ENCODE results near the gene TNNC1.

TNNC1 gene

DNA sequence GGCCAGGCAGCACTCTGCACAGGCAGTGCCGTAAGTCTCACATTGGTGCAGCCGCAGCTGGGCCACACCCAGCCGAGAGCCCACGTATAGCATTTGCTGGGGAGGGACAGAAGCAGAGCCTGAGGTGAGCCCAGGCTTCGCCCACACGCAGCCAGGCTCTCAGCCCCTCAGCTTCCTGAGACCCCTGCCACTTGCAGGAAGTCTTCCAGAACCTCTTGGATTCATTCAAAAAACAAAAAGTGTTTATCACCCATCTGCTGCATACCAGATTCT, 15.8 kb downstream of the TNNC1 start:
- ChIA-PET CTCF (no interaction called here), POLR2A (no interaction called here)
- no peak for TF ChIP-seq SUZ12 (IDR thresholded peaks at IDR 0.05)
- TF ChIP-seq HDGF (IDR thresholded peaks at IDR 0.05; ENCODE audit: borderline replicate concordance) = no peak
- no peak for TF ChIP-seq SP1 (IDR thresholded peaks at IDR 0.05)
- no peak for TF ChIP-seq ARNT (IDR thresholded peaks at IDR 0.05)
- no peak for TF ChIP-seq CTBP1 (IDR thresholded peaks at IDR 0.05; ENCODE audit: borderline replicate concordance)
- no peak for TF ChIP-seq FOXM1 (IDR thresholded peaks at IDR 0.05; ENCODE audit: borderline replicate concordance)
- no peak for TF ChIP-seq FOXK2 (IDR thresholded peaks at IDR 0.05)
- no peak for TF ChIP-seq L3MBTL2 (conservative IDR thresholded peaks at IDR 0.05)
- no peak for TF ChIP-seq FOXA1 (IDR thresholded peaks at IDR 0.05)
- no peak for TF ChIP-seq TARDBP (IDR thresholded peaks at IDR 0.05)
- no peak for TF ChIP-seq BHLHE40 (IDR thresholded peaks at IDR 0.05; ENCODE audit: borderline replicate concordance)
- no peak for TF ChIP-seq LEF1 (IDR thresholded peaks at IDR 0.05; ENCODE audit: borderline replicate concordance)
- no peak for TF ChIP-seq ZNF384 (IDR thresholded peaks at IDR 0.05)
- no peak for DNase-seq (ENCODE audit: extremely low spot score)

DNA sequence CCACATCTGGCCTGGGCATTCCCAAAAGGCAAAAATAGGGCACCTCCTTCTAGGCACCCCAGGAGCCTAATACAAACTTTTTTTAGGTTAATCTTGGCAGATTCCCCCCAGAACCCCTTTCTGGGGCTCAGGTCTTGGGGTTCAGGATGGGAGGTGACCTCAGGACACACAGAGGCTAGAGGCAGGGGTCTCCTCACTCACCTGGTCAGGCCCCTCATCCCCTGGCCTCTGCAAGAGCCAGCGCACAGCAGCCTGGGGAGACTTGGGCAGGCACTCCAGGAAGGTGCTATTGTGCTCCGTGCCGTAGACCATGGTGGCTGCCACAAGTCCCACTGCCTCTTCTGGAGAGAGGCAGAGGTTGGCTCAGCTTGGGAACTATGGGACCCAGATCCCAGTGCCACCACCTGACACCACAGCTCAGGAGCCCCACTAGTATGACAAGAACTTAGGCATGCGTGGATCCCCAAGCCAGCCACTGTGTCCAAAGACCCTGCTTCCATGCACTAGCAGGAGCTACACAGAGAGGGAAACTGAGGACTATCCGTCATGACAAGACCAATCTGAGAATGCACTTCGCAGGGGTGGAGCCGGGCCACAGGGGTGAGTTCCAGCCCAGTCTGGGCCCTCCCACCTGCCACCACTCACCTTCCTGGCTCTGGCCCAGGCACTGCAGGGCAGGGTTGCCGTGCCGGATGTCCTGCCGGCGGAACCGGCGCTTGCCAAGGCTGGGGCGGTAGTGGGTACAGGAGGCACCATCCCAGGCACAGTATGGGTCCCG, 16.3 kb downstream of the TNNC1 start:
- DNase-seq (ENCODE audit: extremely low spot score) = no peak
- POLR2A ChIA-PET = no interaction called here
- CTCF ChIA-PET = no interaction called here

DNA sequence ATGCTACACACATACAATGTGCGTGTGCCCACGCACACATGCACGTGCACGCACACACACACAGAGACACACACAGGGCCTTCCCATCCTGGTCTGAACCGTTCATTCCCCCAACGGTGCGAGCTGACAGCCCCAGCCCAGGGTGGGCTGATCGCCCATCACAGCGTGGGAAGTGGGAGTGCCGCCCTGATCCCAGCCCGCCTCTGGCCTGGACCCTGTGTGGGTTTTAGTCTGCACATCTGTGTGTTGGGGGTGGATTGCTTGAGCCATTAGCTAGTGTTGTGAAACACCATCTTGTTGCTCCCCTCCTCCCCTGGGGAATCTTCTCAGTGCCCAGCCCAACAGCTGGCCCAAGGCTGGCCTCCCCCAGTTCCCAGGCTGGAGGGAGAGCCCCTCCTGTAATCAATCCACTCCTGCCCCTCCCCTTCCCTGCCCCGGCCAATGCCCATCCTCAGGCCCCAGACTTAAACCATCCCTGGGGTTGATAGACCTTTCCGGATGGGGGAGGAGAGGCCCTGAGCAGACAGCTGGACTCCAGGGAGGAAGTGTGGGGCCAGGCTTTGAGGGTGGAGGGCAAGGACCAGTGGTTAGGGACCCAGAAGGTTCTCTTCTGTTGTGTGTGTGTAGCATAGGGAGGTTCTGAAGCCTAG, 17.2 kb downstream of the TNNC1 start:
- TF ChIP-seq NFRKB (IDR thresholded peaks at IDR 0.05) (no peak), CTBP1 (IDR thresholded peaks at IDR 0.05; ENCODE audit: borderline replicate concordance) (no peak), FOXM1 (IDR thresholded peaks at IDR 0.05; ENCODE audit: borderline replicate concordance) (no peak)
- no peak for DNase-seq (ENCODE audit: extremely low spot score)
- ChIA-PET POLR2A (no interaction called here), CTCF (no interaction called here)

More for the DNA sequence above, 16.3 kb downstream of the TNNC1 start:
- TF ChIP-seq LEF1 (IDR thresholded peaks at IDR 0.05; ENCODE audit: borderline replicate concordance) = no peak
- no peak for TF ChIP-seq FOXK2 (IDR thresholded peaks at IDR 0.05)
- no peak for TF ChIP-seq ELF4 (IDR thresholded peaks at IDR 0.05)
- TF ChIP-seq CTBP1 (IDR thresholded peaks at IDR 0.05; ENCODE audit: borderline replicate concordance) = no peak
- TF ChIP-seq, protein P1, sequence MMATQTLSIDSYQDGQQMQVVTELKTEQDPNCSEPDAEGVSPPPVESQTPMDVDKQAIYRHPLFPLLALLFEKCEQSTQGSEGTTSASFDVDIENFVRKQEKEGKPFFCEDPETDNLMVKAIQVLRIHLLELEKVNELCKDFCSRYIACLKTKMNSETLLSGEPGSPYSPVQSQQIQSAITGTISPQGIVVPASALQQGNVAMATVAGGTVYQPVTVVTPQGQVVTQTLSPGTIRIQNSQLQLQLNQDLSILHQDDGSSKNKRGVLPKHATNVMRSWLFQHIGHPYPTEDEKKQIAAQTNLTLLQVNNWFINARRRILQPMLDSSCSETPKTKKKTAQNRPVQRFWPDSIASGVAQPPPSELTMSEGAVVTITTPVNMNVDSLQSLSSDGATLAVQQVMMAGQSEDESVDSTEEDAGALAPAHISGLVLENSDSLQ (IDR thresholded peaks at IDR 0.05) = no peak
- TF ChIP-seq L3MBTL2 (conservative IDR thresholded peaks at IDR 0.05) = no peak
- TF ChIP-seq FOXA1 (IDR thresholded peaks at IDR 0.05) = no peak
- no peak for TF ChIP-seq FOXM1 (IDR thresholded peaks at IDR 0.05; ENCODE audit: borderline replicate concordance)
- no peak for TF ChIP-seq NFRKB (IDR thresholded peaks at IDR 0.05)
- TF ChIP-seq ZNF384 (IDR thresholded peaks at IDR 0.05) = no peak
- TF ChIP-seq SUZ12 (IDR thresholded peaks at IDR 0.05) = no peak
- TF ChIP-seq SP1 (IDR thresholded peaks at IDR 0.05) = no peak
- no peak for TF ChIP-seq HDGF (IDR thresholded peaks at IDR 0.05; ENCODE audit: borderline replicate concordance)
- TF ChIP-seq BHLHE40 (IDR thresholded peaks at IDR 0.05; ENCODE audit: borderline replicate concordance) = no peak
- TF ChIP-seq TARDBP (IDR thresholded peaks at IDR 0.05) = no peak

DNA sequence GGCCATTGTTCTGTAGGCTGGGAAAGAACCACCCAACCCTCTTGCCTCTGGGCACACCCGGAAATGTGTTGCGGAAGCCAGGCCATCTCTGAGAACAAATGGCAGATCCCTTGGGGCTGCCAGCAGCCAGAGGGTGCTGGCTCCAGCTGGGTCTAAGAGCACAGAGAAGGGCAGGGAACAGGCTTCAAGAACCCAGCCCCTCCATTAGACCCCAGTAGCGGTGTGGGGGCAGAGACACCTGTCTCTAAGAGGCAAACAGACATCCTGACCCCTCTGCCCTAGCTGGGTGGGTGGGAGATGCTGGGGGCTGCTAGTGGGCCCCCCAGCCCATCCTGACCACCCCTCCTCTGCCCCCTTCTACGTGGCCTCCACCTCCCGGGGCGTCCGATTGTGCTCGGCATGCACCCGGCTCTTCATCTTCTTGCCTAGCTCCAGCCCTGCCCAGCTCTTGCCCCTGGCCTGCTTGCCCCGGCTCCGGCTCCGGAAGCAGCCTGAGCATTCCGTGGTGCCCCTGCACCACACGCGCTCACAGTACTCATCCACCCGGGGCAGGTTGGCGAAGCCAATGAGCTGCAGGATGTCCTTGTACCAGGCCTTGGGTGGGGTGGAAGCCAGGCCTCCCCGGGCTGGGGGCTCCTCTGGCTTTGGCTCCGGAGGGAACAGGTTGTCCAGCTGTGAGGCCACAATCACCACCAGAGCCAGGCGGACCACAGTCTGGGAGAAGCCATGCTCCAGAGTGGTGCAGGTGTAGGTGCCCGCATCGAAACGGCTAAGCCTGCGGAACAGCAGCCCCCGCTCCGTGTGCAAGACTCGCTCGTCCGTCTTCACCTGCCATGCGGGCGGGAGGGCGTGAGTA, 18.4 kb downstream of the TNNC1 start:
- POLR2A ChIA-PET = interaction anchor here (2.5 kb wide), 1 partner anchor 11 kb away, joined by 11 read pairs; the partner anchor contains the start of gene SEMA3G
- DNase-seq (ENCODE audit: extremely low spot score) = no peak
- no peak for TF ChIP-seq L3MBTL2 (conservative IDR thresholded peaks at IDR 0.05)
- no peak for TF ChIP-seq ARNT (IDR thresholded peaks at IDR 0.05)
- TF ChIP-seq BHLHE40 (IDR thresholded peaks at IDR 0.05; ENCODE audit: borderline replicate concordance) = no peak
- CTCF ChIA-PET = interaction anchor here (0.5 to 1.8 kb wide), 2 partner anchors 11 to 203 kb away, joined by 3 to 8 read pairs; partner anchors contain the start of gene SEMA3G

DNA sequence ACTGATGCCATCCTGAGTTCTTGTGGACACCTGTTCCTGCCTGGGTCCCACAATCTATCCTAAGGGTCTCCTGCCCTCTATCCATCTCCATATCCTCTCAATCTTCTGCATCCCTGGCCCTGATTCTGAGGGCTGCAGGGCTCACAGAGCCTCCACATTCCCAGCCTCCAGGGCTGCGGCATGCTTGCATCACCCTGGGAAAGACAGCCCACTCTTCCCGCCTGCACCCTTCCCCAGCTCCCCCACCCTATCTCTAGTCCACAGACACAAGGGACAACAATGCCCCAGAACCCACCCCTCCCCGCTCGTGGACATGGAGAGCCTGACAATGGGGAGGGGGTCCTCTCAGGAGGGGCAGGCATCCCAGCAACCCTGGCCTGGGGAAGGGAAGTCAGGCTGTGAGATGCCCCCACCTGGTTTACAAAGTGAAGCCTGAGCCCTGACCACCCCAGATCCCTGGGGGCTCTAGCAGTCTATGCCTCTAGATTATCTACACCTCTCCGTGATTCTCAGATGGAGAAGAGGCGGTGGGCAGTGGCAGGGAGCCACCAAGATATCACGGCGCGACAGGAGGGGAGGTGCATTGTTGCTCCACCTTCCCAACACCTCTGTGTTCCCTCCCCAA, 19.2 kb downstream of the TNNC1 start:
- DNase-seq (ENCODE audit: extremely low spot score) = no peak
- CTCF ChIA-PET = interaction anchor here (1.8 kb wide), 1 partner anchor 11 kb away, joined by 8 read pairs; the partner anchor contains the start of gene SEMA3G
- POLR2A ChIA-PET = interaction anchor here (2.5 kb wide), 1 partner anchor 12 kb away, joined by 11 read pairs; the partner anchor contains the start of gene SEMA3G
- TF ChIP-seq NFRKB (IDR thresholded peaks at IDR 0.05) = no peak
- no peak for TF ChIP-seq L3MBTL2 (conservative IDR thresholded peaks at IDR 0.05)
- TF ChIP-seq FOXM1 (IDR thresholded peaks at IDR 0.05; ENCODE audit: borderline replicate concordance) = no peak
- TF ChIP-seq SP1 (IDR thresholded peaks at IDR 0.05) = no peak
- TF ChIP-seq FOXA1 (IDR thresholded peaks at IDR 0.05) = no peak
- TF ChIP-seq, protein P1 (IDR thresholded peaks at IDR 0.05) = no peak
- no peak for TF ChIP-seq SUZ12 (IDR thresholded peaks at IDR 0.05)
- TF ChIP-seq LEF1 (IDR thresholded peaks at IDR 0.05; ENCODE audit: borderline replicate concordance) = no peak
- no peak for TF ChIP-seq FOXK2 (IDR thresholded peaks at IDR 0.05)
- no peak for TF ChIP-seq ARNT (IDR thresholded peaks at IDR 0.05)
- TF ChIP-seq BHLHE40 (IDR thresholded peaks at IDR 0.05; ENCODE audit: borderline replicate concordance) = no peak
- no peak for TF ChIP-seq CTBP1 (IDR thresholded peaks at IDR 0.05; ENCODE audit: borderline replicate concordance)
- TF ChIP-seq HDGF (IDR thresholded peaks at IDR 0.05; ENCODE audit: borderline replicate concordance) = no peak
